WTC11 (cell line): ENCODE measurements around the gene BRICD5. TPM values are rescaled to one million over a fixed set of nuclear protein-coding genes. Genes with fewer than 3 reads are reported as not detected.

Source experiments
- ATAC-seq: fragments of 200-7000 bp; cut with Tn5 transposase; 2 replicates; pipeline ENCODE4 v1.10.0; 2021; ENCODE audit warnings: mild to moderate bottlenecking, moderate library complexity
- CTCF ChIA-PET: fragments of 300-600 bp; sonication (Branson Sonifier 250); formaldehyde crosslinking; loops from one replicate; lab custom pipeline; 2021; ENCODE audit warnings: antibody characterized with exemption; lab: Charles Lee
- POLR2A ChIA-PET: fragments of 350-600 bp; sonication (Branson Sonifier 250); formaldehyde crosslinking; loops from one replicate; lab custom pipeline; 2021; ENCODE audit warnings: antibody characterized with exemption; lab: Charles Lee
- DNase-seq: peaks from one replicate; pipeline ENCODE4 v3.0.0; 2021; ENCODE audit warnings: low spot score
- H3K27ac Mint-ChIP-seq: 2 replicates; pipeline ENCODE4 v1.8.0; 2021; ENCODE audit warnings: mixed read lengths
- H3K27me3 Mint-ChIP-seq: 2 replicates; pipeline ENCODE4 v1.8.0; 2021; ENCODE audit warnings: low read depth, mild to moderate bottlenecking, moderate library complexity, mixed read lengths
- H3K36me3 Mint-ChIP-seq: 2 replicates; pipeline ENCODE4 v1.8.0; 2021; ENCODE audit warnings: mixed read lengths
- H3K4me1 Mint-ChIP-seq: 2 replicates; pipeline ENCODE4 v1.8.0; 2022; ENCODE audit warnings: mixed read lengths
- H3K4me3 Mint-ChIP-seq: 2 replicates; pipeline ENCODE4 v1.8.0; 2021; ENCODE audit warnings: mild to moderate bottlenecking, moderate library complexity, mixed read lengths
- H3K9me3 Mint-ChIP-seq: 2 replicates; pipeline ENCODE4 v1.8.0; 2021; ENCODE audit warnings: mixed read lengths
- CBFB ChIP-seq: sonication (generic); formaldehyde crosslinking; IDR thresholded peaks from 2 replicates; pipeline ENCODE4 v1.8.1; 2022; ENCODE audit warnings: mild to moderate bottlenecking, low read depth, missing genetic modification reagents
- CREM ChIP-seq: sonication (generic); formaldehyde crosslinking; IDR thresholded peaks from 2 replicates; pipeline ENCODE4 v1.8.1; 2022; ENCODE audit warnings: mild to moderate bottlenecking, missing genetic modification reagents, moderate library complexity
- ESRRA ChIP-seq: sonication (generic); formaldehyde crosslinking; IDR thresholded peaks from 2 replicates; pipeline ENCODE4 v1.8.1; 2022; ENCODE audit warnings: mild to moderate bottlenecking, missing genetic modification reagents, borderline replicate concordance
- MXD4 ChIP-seq: fragments of 250-450 bp; sonication (Bioruptor Pico); IDR thresholded peaks from 2 replicates; pipeline ENCODE4 v1.8.0; 2021; ENCODE audit warnings: mild to moderate bottlenecking, moderate library complexity, borderline replicate concordance
- NFE2L1 ChIP-seq: sonication (generic); formaldehyde crosslinking; IDR thresholded peaks from 2 replicates; pipeline ENCODE4 v1.8.1; 2023; ENCODE audit warnings: missing genetic modification reagents
- NR2C2 ChIP-seq: sonication (generic); formaldehyde crosslinking; IDR thresholded peaks from 2 replicates; pipeline ENCODE4 v1.8.0; 2022; ENCODE audit warnings: mild to moderate bottlenecking, missing genetic modification reagents
- SMAD3 ChIP-seq: sonication (generic); formaldehyde crosslinking; IDR thresholded peaks from 2 replicates; pipeline ENCODE4 v1.8.0; 2022; ENCODE audit warnings: missing genetic modification reagents, mild to moderate bottlenecking, borderline replicate concordance
- ZNF263 ChIP-seq: sonication (generic); formaldehyde crosslinking; IDR thresholded peaks from 2 replicates; pipeline ENCODE4 v1.8.1; 2022; ENCODE audit warnings: low read depth, mild to moderate bottlenecking, moderate library complexity, missing genetic modification reagents
- total RNA-seq: library from RNA; stranded (reverse); gene quantifications from 3 replicates; pipeline ENCODE4 v1.2.3, GENCODE V29; 2021
- TF ChIP-seq, protein P1 (sequence below): sonication (generic); formaldehyde crosslinking; IDR thresholded peaks from 2 replicates; pipeline ENCODE4 v1.8.1; 2022; ENCODE audit warnings: low read depth, missing genetic modification reagents, borderline replicate concordance
- TF ChIP-seq, protein P2 (sequence below): sonication (generic); formaldehyde crosslinking; IDR thresholded peaks from 2 replicates; pipeline ENCODE4 v1.8.0; 2023; ENCODE audit warnings: mild to moderate bottlenecking, missing genetic modification reagents
- TF ChIP-seq, protein P3 (sequence below): sonication (generic); formaldehyde crosslinking; IDR thresholded peaks from 2 replicates; pipeline ENCODE4 v1.8.1; 2022; ENCODE audit warnings: mild to moderate bottlenecking, missing genetic modification reagents, moderate library complexity, borderline replicate concordance
- TF ChIP-seq, protein P4 (sequence below): sonication (generic); formaldehyde crosslinking; IDR thresholded peaks from 2 replicates; pipeline ENCODE4 v1.8.0; 2022; ENCODE audit warnings: mild to moderate bottlenecking, missing genetic modification reagents
- TF ChIP-seq, protein P5 (sequence below): sonication (generic); formaldehyde crosslinking; IDR thresholded peaks from 2 replicates; pipeline ENCODE4 v1.8.1; 2023; ENCODE audit warnings: mild to moderate bottlenecking, moderate library complexity, missing genetic modification reagents

The BRICD5 gene
- total RNA-seq, 1 experiment from 2014 or later, result 13.6 TPM

DNA sequence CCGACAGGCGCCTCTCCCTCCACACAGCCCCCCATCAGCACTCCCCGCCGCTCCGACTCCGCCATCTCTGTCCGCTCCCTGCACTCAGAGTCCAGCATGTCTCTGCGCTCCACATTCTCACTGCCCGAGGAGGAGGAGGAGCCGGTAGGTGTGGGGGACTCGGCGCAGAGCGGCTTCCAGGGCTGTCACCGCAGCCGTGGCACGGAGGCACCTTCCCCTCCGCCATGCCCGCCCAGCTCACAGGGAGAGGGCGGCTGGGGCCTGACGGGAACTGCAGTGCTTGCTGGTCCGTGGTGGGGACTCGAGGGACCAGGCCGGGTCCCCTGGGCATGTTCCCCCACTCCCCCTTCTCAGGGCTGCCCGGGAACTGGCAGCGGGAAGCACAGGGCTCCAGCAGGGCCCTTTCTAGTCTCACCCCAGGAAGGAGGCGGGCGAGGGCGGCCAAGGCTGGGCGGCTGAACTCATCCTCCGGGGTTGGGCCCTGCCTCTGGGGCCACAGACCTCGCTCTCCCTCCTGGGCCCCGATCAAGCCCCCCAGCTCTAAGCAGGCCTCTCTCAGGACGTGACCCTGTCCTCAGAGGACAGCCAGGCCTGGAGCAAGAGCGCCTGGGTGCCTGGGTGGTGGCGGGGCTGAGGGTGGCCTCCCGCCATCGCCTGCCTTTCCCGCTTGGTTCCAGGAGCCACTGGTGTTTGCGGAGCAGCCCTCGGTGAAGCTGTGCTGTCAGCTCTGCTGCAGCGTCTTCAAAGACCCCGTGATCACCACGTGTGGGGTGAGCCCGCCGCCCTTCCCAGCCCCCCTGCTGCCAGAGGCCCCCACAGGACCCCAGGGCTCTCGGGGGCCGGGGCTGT, 39.9 kb downstream of the BRICD5 start (continued):
- TF ChIP-seq, protein P1, sequence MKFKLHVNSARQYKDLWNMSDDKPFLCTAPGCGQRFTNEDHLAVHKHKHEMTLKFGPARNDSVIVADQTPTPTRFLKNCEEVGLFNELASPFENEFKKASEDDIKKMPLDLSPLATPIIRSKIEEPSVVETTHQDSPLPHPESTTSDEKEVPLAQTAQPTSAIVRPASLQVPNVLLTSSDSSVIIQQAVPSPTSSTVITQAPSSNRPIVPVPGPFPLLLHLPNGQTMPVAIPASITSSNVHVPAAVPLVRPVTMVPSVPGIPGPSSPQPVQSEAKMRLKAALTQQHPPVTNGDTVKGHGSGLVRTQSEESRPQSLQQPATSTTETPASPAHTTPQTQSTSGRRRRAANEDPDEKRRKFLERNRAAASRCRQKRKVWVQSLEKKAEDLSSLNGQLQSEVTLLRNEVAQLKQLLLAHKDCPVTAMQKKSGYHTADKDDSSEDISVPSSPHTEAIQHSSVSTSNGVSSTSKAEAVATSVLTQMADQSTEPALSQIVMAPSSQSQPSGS (CRISPR knock-in tag), result no peak
- TF ChIP-seq ZNF263, result no peak
- no peak for TF ChIP-seq CBFB (CRISPR knock-in tag)

DNA sequence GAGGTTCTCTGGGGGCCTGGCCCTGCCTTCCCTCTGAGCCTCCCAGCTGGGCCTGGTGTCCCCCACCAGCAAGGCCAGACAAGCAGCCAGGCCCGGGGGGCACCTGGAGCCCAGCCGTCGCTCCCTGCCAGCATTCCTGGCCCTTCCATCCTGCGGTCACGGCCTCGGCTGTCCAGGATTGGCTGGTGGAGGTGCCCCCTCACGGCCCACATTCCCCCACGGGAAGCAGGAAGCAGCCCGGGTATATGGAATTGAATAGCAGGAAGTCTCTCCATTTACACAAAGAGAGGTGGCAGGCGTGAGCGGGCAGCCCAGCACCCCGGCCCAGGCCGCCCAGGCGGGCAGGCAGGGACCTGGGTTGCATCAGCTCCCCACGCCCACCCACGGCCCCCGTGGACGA, 40.6 kb downstream of the BRICD5 start:
- TF ChIP-seq, protein P2, sequence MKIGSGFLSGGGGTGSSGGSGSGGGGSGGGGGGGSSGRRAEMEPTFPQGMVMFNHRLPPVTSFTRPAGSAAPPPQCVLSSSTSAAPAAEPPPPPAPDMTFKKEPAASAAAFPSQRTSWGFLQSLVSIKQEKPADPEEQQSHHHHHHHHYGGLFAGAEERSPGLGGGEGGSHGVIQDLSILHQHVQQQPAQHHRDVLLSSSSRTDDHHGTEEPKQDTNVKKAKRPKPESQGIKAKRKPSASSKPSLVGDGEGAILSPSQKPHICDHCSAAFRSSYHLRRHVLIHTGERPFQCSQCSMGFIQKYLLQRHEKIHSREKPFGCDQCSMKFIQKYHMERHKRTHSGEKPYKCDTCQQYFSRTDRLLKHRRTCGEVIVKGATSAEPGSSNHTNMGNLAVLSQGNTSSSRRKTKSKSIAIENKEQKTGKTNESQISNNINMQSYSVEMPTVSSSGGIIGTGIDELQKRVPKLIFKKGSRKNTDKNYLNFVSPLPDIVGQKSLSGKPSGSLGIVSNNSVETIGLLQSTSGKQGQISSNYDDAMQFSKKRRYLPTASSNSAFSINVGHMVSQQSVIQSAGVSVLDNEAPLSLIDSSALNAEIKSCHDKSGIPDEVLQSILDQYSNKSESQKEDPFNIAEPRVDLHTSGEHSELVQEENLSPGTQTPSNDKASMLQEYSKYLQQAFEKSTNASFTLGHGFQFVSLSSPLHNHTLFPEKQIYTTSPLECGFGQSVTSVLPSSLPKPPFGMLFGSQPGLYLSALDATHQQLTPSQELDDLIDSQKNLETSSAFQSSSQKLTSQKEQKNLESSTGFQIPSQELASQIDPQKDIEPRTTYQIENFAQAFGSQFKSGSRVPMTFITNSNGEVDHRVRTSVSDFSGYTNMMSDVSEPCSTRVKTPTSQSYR, result no peak
- TF ChIP-seq MXD4 (CRISPR knock-in tag) (no peak), CBFB (CRISPR knock-in tag) (no peak)
- Mint-ChIP-seq H3K9me3 (no peaks in the 10 kb centered on the region), H3K27ac (no peak overlapping the region), H3K4me3 (no peak overlapping the region), H3K27me3 (no peaks in the 10 kb centered on the region), H3K4me1 (no peaks in the 10 kb centered on the region), H3K36me3 (peaks cover 27% of the 10 kb centered on the region)
- ChIA-PET POLR2A (interaction anchor here (0.8 kb wide), 1 partner anchor 15 kb away, joined by 3 read pairs; the partner anchor contains the start of gene TRAF7), CTCF (no interaction called here)
- DNase-seq (no peak), ATAC-seq (no peak)

DNA sequence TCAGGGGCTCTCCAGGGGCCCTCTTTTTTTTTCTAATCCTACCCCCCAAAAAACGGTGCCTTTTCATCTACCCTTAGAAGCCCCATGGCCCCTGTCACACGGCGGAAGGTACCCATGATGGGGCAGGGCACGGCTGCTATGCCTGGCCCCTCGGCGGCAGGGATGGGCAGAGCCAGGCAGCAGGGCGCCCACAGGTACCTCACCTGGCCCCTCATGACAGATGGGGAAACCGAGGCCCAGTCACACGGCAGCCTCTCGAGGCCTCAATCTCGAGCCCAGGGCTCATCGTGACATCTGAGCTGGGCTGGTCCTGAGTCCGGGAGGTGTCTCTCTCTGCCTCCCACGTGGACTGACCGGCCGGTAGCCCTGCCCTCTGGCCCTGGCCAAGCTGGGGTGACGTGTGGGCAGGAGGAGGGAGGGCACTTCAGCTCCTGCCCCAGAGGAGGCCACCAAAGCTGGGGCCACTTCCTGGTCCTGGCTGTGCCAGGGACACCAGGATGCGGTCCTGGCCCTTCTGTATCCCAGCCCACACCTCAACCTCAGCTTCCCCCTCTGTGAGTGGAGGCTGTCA, 43.5 kb downstream of the BRICD5 start:
- ATAC-seq (no peak), DNase-seq (no peak)
- Mint-ChIP-seq H3K4me3 (no peak overlapping the region), H3K36me3 (peaks cover 21% of the 10 kb centered on the region), H3K9me3 (no peaks in the 10 kb centered on the region), H3K27me3 (no peaks in the 10 kb centered on the region), H3K27ac (no peak overlapping the region), H3K4me1 (no peaks in the 10 kb centered on the region)
- ChIA-PET CTCF (no interaction called here), POLR2A (interaction anchor here (1.4 kb wide), 1 partner anchor 12 kb away, joined by 5 read pairs; the partner anchor contains the start of gene TRAF7)
- TF ChIP-seq CBFB (CRISPR knock-in tag), result no peak
- TF ChIP-seq NR2C2, result no peak

DNA sequence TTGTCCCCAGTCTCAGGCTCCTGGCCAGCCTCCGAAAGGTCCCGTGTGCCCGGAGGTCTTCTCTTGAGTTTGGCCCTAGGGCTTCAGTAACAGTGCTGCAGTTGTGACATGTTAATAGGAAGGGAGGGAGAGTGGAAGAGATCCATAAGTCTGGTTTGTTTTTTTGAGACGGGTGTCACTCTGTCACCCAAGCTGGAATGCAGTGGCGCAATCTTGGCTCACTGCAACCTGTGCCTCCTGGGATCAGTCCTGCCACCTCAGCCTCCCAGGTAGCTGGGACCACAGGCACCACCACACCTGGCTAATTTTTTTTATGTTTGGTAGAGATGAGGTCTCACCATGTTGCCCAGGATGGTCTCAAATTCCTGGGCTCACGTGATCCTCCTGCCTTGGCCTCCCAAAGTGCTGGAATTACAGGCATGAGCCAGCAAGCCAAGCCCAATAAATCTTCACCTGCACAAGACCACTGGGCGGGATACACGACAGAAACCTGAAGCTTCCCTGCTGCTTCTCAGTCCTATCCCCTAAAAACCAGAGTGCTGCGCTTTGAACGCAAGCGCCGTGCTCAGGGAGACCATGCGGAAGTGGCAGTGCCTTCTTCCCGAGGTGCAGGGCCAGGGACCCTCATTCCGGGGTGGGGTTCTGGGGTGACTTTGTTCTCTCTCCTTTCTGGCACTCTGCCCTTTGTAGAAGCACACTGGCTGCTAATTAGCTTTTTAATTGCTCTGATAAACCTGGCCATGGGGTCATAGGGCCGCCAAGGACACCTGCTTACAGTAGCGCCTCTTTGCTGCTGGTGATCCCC, 44.2 kb downstream of the BRICD5 start:
- DNase-seq, result no peak
- ATAC-seq, result no peak

More for the DNA sequence above, 44.2 kb downstream of the BRICD5 start:
- CTCF ChIA-PET, result no interaction called here
- no peak overlapping the region for H3K27ac Mint-ChIP-seq
- no peaks in the 10 kb centered on the region for H3K4me1 Mint-ChIP-seq
- no peaks in the 10 kb centered on the region for H3K27me3 Mint-ChIP-seq
- no peaks in the 10 kb centered on the region for H3K9me3 Mint-ChIP-seq
- peaks cover 18% of the 10 kb centered on the region for H3K36me3 Mint-ChIP-seq
- TF ChIP-seq SMAD3 (CRISPR knock-in tag) (no peak), NFE2L1 (no peak), CREM (CRISPR knock-in tag) (no peak), ESRRA (CRISPR knock-in tag) (no peak)
- TF ChIP-seq, protein P3, sequence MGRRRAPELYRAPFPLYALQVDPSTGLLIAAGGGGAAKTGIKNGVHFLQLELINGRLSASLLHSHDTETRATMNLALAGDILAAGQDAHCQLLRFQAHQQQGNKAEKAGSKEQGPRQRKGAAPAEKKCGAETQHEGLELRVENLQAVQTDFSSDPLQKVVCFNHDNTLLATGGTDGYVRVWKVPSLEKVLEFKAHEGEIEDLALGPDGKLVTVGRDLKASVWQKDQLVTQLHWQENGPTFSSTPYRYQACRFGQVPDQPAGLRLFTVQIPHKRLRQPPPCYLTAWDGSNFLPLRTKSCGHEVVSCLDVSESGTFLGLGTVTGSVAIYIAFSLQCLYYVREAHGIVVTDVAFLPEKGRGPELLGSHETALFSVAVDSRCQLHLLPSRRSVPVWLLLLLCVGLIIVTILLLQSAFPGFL, result no peak
- TF ChIP-seq, protein P4, sequence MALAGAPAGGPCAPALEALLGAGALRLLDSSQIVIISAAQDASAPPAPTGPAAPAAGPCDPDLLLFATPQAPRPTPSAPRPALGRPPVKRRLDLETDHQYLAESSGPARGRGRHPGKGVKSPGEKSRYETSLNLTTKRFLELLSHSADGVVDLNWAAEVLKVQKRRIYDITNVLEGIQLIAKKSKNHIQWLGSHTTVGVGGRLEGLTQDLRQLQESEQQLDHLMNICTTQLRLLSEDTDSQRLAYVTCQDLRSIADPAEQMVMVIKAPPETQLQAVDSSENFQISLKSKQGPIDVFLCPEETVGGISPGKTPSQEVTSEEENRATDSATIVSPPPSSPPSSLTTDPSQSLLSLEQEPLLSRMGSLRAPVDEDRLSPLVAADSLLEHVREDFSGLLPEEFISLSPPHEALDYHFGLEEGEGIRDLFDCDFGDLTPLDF (CRISPR knock-in tag), result no peak
- TF ChIP-seq, protein P5, sequence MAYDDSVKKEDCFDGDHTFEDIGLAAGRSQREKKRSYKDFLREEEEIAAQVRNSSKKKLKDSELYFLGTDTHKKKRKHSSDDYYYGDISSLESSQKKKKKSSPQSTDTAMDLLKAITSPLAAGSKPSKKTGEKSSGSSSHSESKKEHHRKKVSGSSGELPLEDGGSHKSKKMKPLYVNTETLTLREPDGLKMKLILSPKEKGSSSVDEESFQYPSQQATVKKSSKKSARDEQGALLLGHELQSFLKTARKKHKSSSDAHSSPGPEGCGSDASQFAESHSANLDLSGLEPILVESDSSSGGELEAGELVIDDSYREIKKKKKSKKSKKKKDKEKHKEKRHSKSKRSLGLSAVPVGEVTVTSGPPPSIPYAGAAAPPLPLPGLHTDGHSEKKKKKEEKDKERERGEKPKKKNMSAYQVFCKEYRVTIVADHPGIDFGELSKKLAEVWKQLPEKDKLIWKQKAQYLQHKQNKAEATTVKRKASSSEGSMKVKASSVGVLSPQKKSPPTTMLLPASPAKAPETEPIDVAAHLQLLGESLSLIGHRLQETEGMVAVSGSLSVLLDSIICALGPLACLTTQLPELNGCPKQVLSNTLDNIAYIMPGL, result no peak
- POLR2A ChIA-PET, result no interaction called here
- no peak overlapping the region for H3K4me3 Mint-ChIP-seq
